ENCODE results near the gene RNF151.
"Not testable (repeated sequence)": the region's sequence is repeated elsewhere in the genome, so short reads cannot be mapped to it uniquely, and the experiment has no call there.

RNF151 gene

DNA sequence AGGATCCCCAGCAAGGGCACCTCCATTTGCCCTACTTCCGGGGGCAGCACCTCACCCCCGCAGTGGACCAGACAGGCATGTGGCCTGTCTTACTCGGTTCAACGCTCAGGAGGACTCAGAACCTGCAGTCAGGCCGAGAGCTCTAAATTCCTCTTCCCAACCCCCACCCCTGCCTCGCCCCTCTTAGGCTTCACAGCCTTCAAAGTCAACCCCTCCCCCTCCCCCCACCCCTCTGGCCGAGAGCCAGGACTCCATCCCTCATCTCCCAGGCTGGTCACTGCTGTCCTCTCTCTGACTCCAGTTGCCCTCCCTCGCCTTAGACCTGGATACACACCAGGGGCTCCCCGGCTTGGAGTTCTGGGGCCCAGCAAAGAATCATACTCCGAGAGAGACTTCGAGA is 40.4 kb upstream of the RNF151 start:
- H3K27me3 ChIP-seq (ENCODE audit: insufficient read depth, low read length) = peaks cover 57% of the 10 kb centered on the region
- no peaks in the 10 kb centered on the region for H3K36me3 ChIP-seq (ENCODE audit: insufficient read depth, low read depth, low read length)
- H3K9me3 ChIP-seq (ENCODE audit: insufficient read depth, low read depth, low read length) = no peaks in the 10 kb centered on the region
- H3K4me3 ChIP-seq (ENCODE audit: low read length) = no peak overlapping the region
- no peak overlapping the region for H3K27ac ChIP-seq (ENCODE audit: low read length)
- no peak overlapping the region for H3K9ac ChIP-seq (ENCODE audit: low read depth, low read length)
- H3K4me1 ChIP-seq (ENCODE audit: insufficient read depth, low read length) = peaks cover 2% of the 10 kb centered on the region; the same call in 1 of the 2 replicates

DNA sequence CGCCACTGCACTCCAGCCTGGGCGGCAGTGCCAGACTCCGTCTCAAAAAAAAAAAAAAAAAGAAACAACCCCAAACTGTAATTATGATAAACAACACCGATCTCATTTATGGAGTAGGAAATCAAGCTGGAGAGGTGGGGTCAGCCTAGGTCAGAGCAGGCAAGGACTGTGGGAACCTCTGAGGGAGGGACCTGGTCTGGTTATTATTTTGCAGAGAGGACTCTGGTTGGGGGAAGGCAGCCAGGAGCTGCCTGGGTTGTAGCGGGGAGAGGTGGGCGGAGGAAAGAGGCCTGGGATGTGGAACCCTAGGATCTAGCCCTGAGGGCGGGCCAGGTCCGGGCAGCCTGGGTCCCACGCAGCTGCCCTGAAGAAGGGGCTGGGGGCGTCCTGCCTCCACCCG is 37.6 kb upstream of the RNF151 start:
- no peaks in the 10 kb centered on the region for H3K36me3 ChIP-seq (ENCODE audit: insufficient read depth, low read depth, low read length)
- H3K9ac ChIP-seq (ENCODE audit: low read depth, low read length) = no peak overlapping the region
- H3K27ac ChIP-seq (ENCODE audit: low read length) = no peak overlapping the region
- peak overlapping the region; percentile 30; the same call in 1 of the 2 replicates for H3K4me3 ChIP-seq (ENCODE audit: low read length)
- no peaks in the 10 kb centered on the region for H3K9me3 ChIP-seq (ENCODE audit: insufficient read depth, low read depth, low read length)
- H3K27me3 ChIP-seq (ENCODE audit: insufficient read depth, low read length) = peaks cover 29% of the 10 kb centered on the region
- H3K4me1 ChIP-seq (ENCODE audit: insufficient read depth, low read length) = 0 out of 2 replicates have a peak, but pooled peaks cover 2% of the 10 kb centered on the region

GRCh38 chr16:1929578-1930337 is 36.9 kb upstream of the RNF151 start:
- H3K27me3 ChIP-seq (ENCODE audit: insufficient read depth, low read length) = peaks cover 23% of the 10 kb centered on the region
- H3K36me3 ChIP-seq (ENCODE audit: insufficient read depth, low read depth, low read length) = no peaks in the 10 kb centered on the region
- H3K27ac ChIP-seq (ENCODE audit: low read length) = no peak overlapping the region
- H3K9me3 ChIP-seq (ENCODE audit: insufficient read depth, low read depth, low read length) = no peaks in the 10 kb centered on the region
- peak overlapping the region; percentile 30; the same call in 1 of the 2 replicates for H3K4me3 ChIP-seq (ENCODE audit: low read length)
- no peak overlapping the region for H3K9ac ChIP-seq (ENCODE audit: low read depth, low read length)
- 0 out of 2 replicates have a peak, but pooled peaks cover 2% of the 10 kb centered on the region for H3K4me1 ChIP-seq (ENCODE audit: insufficient read depth, low read length)

DNA sequence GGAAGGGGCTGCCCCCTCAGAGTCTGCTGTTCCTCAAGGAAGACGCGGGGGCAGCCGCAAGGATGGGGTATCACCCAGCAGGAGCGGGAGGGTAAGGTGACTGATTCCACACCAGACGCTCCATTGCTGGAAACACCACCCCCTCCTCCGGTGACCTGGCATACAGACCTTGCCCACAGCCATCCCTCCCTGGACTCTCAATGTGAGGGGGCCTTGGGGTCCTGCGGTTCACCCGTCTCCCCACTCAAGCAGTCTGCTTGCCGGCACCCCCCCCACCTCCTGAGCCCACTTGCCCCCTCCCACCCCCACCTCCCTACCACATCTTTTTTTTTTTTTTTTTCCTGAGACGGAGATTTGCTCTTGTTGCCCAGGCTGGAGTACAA is 36.3 kb upstream of the RNF151 start:
- H3K9ac ChIP-seq (ENCODE audit: low read depth, low read length) = no peak overlapping the region
- H3K4me1 ChIP-seq (ENCODE audit: insufficient read depth, low read length) = 0 out of 2 replicates have a peak, but pooled peaks cover 2% of the 10 kb centered on the region
- H3K4me3 ChIP-seq (ENCODE audit: low read length) = no peak overlapping the region
- no peaks in the 10 kb centered on the region for H3K9me3 ChIP-seq (ENCODE audit: insufficient read depth, low read depth, low read length)
- H3K27me3 ChIP-seq (ENCODE audit: insufficient read depth, low read length) = peaks cover 19% of the 10 kb centered on the region
- H3K36me3 ChIP-seq (ENCODE audit: insufficient read depth, low read depth, low read length) = no peaks in the 10 kb centered on the region
- no peak overlapping the region for H3K27ac ChIP-seq (ENCODE audit: low read length)

GRCh38 chr16:1932050-1933028 is 34.3 kb upstream of the RNF151 start:
- Histone ChIP-seq H3K27me3 (ENCODE audit: insufficient read depth, low read length) (peaks cover 15% of the 10 kb centered on the region), H3K36me3 (ENCODE audit: insufficient read depth, low read depth, low read length) (no peaks in the 10 kb centered on the region), H3K4me3 (ENCODE audit: low read length) (no peak overlapping the region), H3K27ac (ENCODE audit: low read length) (no peak overlapping the region), H3K4me1 (ENCODE audit: insufficient read depth, low read length) (no peaks in the 10 kb centered on the region), H3K9me3 (ENCODE audit: insufficient read depth, low read depth, low read length) (no peaks in the 10 kb centered on the region), H3K9ac (ENCODE audit: low read depth, low read length) (no peak overlapping the region)

DNA sequence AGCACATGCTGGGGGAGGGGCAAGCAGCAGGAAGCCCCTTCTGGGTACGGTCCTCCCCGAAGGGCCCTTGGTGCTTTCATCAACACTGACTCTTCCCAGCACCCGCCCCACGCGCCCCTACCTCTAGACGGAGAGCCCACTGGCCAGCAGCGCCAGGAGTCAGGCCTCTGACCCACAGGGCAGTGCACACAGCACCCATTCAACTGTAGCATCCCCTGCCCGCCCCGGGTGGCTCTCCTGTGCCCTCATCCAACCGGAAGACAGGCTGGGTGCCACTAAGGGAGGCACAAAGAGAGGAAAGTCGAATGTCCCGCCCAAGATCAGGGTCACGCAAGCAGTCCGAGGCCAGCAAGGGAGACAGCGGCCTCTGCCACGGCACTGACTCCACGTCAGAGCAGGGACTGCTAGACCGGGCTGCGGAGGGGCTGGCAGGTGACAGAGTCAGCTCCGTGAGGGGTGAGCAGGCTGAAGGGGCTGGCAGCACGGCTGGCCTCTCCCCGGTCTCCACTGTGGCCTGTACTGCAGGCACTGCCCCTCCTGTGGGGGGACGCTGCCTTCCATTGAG is 33.5 kb upstream of the RNF151 start:
- Histone ChIP-seq H3K4me3 (ENCODE audit: low read length) (no peak overlapping the region), H3K9ac (ENCODE audit: low read depth, low read length) (no peak overlapping the region), H3K4me1 (ENCODE audit: insufficient read depth, low read length) (no peaks in the 10 kb centered on the region), H3K36me3 (ENCODE audit: insufficient read depth, low read depth, low read length) (peaks cover 6% of the 10 kb centered on the region; the same call in 1 of the 2 replicates), H3K27me3 (ENCODE audit: insufficient read depth, low read length) (peaks cover 15% of the 10 kb centered on the region), H3K9me3 (ENCODE audit: insufficient read depth, low read depth, low read length) (no peaks in the 10 kb centered on the region), H3K27ac (ENCODE audit: low read length) (no peak overlapping the region)

GRCh38 chr16:1936945-1937479 is 29.6 kb upstream of the RNF151 start:
- no peak overlapping the region for H3K9ac ChIP-seq (ENCODE audit: low read depth, low read length)

GRCh38 chr16:1938316-1938715 is 28.3 kb upstream of the RNF151 start:
- Histone ChIP-seq H3K4me3 (ENCODE audit: low read length) (no peak overlapping the region), H3K9me3 (ENCODE audit: insufficient read depth, low read depth, low read length) (no peaks in the 10 kb centered on the region), H3K9ac (ENCODE audit: low read depth, low read length) (no peak overlapping the region), H3K27ac (ENCODE audit: low read length) (no peak overlapping the region), H3K4me1 (ENCODE audit: insufficient read depth, low read length) (no peaks in the 10 kb centered on the region), H3K36me3 (ENCODE audit: insufficient read depth, low read depth, low read length) (peaks cover 21% of the 10 kb centered on the region; the same call in 1 of the 2 replicates), H3K27me3 (ENCODE audit: insufficient read depth, low read length) (no peaks in the 10 kb centered on the region; the same call in 1 of the 2 replicates)

More at GRCh38 chr16:1936945-1937479, 29.6 kb upstream of the RNF151 start:
- Histone ChIP-seq H3K4me1 (ENCODE audit: insufficient read depth, low read length) (no peaks in the 10 kb centered on the region), H3K9me3 (ENCODE audit: insufficient read depth, low read depth, low read length) (no peaks in the 10 kb centered on the region), H3K4me3 (ENCODE audit: low read length) (no peak overlapping the region), H3K27ac (ENCODE audit: low read length) (no peak overlapping the region), H3K27me3 (ENCODE audit: insufficient read depth, low read length) (no peaks in the 10 kb centered on the region; the same call in 1 of the 2 replicates), H3K36me3 (ENCODE audit: insufficient read depth, low read depth, low read length) (peaks cover 21% of the 10 kb centered on the region; the same call in 1 of the 2 replicates)

GRCh38 chr16:1938910-1939309 is 27.7 kb upstream of the RNF151 start:
- H3K27ac ChIP-seq (ENCODE audit: low read length) = no peak overlapping the region
- no peak overlapping the region for H3K4me3 ChIP-seq (ENCODE audit: low read length)
- no peak overlapping the region for H3K9ac ChIP-seq (ENCODE audit: low read depth, low read length)
- no peaks in the 10 kb centered on the region for H3K9me3 ChIP-seq (ENCODE audit: insufficient read depth, low read depth, low read length)
- peaks cover 21% of the 10 kb centered on the region; the same call in 1 of the 2 replicates for H3K36me3 ChIP-seq (ENCODE audit: insufficient read depth, low read depth, low read length)
- no peaks in the 10 kb centered on the region for H3K4me1 ChIP-seq (ENCODE audit: insufficient read depth, low read length)
- H3K27me3 ChIP-seq (ENCODE audit: insufficient read depth, low read length) = no peaks in the 10 kb centered on the region; the same call in 1 of the 2 replicates

- not testable (repeated sequence) for H3K9ac ChIP-seq (ENCODE audit: low read depth, low read length); H3K27me3 ChIP-seq (ENCODE audit: insufficient read depth, low read length); H3K9me3 ChIP-seq (ENCODE audit: insufficient read depth, low read depth, low read length); H3K4me1 ChIP-seq (ENCODE audit: insufficient read depth, low read length); H3K4me3 ChIP-seq (ENCODE audit: low read length); H3K27ac ChIP-seq (ENCODE audit: low read length)
- H3K36me3 ChIP-seq (ENCODE audit: insufficient read depth, low read depth, low read length) = peaks cover 21% of the 10 kb centered on the region; the same call in 1 of the 2 replicates
These were observed 26.8 kb upstream of the RNF151 start for GRCh38 chr16:1939833-1940232.

All from iPS-20b (cell line).